ENCODE measurements around the gene COQ8A. TPM values are rescaled to one million over a fixed set of nuclear protein-coding genes. Genes with fewer than 3 reads are reported as not detected.

The COQ8A gene
- total RNA-seq, 1 donor from 2014 or later = 16.0 TPM

- H3K4me3 Mint-ChIP-seq (ENCODE audit: unreplicated experiment) = no peak overlapping the region
- H3K36me3 Mint-ChIP-seq (ENCODE audit: unreplicated experiment) = peaks cover 18% of the 10 kb centered on the region
- H3K4me1 Mint-ChIP-seq (ENCODE audit: unreplicated experiment) = peaks cover 7% of the 10 kb centered on the region
- no peak for TF ChIP-seq CTCF (IDR thresholded peaks at IDR 0.05)
- no peaks in the 10 kb centered on the region for H3K9me3 Mint-ChIP-seq (ENCODE audit: unreplicated experiment)
- no peak overlapping the region for H3K27ac Mint-ChIP-seq (ENCODE audit: unreplicated experiment)
- no peaks in the 10 kb centered on the region for H3K27me3 Mint-ChIP-seq (ENCODE audit: unreplicated experiment)
- no peak for DNase-seq (ENCODE audit: extremely low spot score, unreplicated experiment)
These were observed 47.6 kb upstream of the COQ8A start for GRCh38 chr1:226892524-226892875.

GRCh38 chr1:226893936-226894335 lies 46.2 kb upstream of the COQ8A start:
- no peak overlapping the region for H3K27ac Mint-ChIP-seq (ENCODE audit: unreplicated experiment)
- TF ChIP-seq CTCF (IDR thresholded peaks at IDR 0.05) = no peak
- no peak for DNase-seq (ENCODE audit: extremely low spot score, unreplicated experiment)
- H3K36me3 Mint-ChIP-seq (ENCODE audit: unreplicated experiment) = peaks cover 20% of the 10 kb centered on the region
- peaks cover 7% of the 10 kb centered on the region for H3K4me1 Mint-ChIP-seq (ENCODE audit: unreplicated experiment)
- H3K9me3 Mint-ChIP-seq (ENCODE audit: unreplicated experiment) = no peaks in the 10 kb centered on the region
- no peak overlapping the region for H3K4me3 Mint-ChIP-seq (ENCODE audit: unreplicated experiment)
- no peaks in the 10 kb centered on the region for H3K27me3 Mint-ChIP-seq (ENCODE audit: unreplicated experiment)

GRCh38 chr1:226894826-226895225 lies 45.3 kb upstream of the COQ8A start:
- Mint-ChIP-seq H3K27me3 (ENCODE audit: unreplicated experiment) (no peaks in the 10 kb centered on the region), H3K4me3 (ENCODE audit: unreplicated experiment) (no peak overlapping the region)

GRCh38 chr1:226895644-226896043 lies 44.5 kb upstream of the COQ8A start:
- Mint-ChIP-seq H3K4me1 (ENCODE audit: unreplicated experiment) (peaks cover 7% of the 10 kb centered on the region), H3K36me3 (ENCODE audit: unreplicated experiment) (peaks cover 20% of the 10 kb centered on the region), H3K9me3 (ENCODE audit: unreplicated experiment) (no peaks in the 10 kb centered on the region), H3K4me3 (ENCODE audit: unreplicated experiment) (no peak overlapping the region), H3K27ac (ENCODE audit: unreplicated experiment) (no peak overlapping the region), H3K27me3 (ENCODE audit: unreplicated experiment) (no peaks in the 10 kb centered on the region)
- no peak for DNase-seq (ENCODE audit: extremely low spot score, unreplicated experiment)
- no peak for TF ChIP-seq CTCF (IDR thresholded peaks at IDR 0.05)

More at GRCh38 chr1:226894826-226895225, 45.3 kb upstream of the COQ8A start:
- peaks cover 20% of the 10 kb centered on the region for H3K36me3 Mint-ChIP-seq (ENCODE audit: unreplicated experiment)
- no peak for DNase-seq (ENCODE audit: extremely low spot score, unreplicated experiment)
- TF ChIP-seq CTCF (IDR thresholded peaks at IDR 0.05) = no peak
- no peaks in the 10 kb centered on the region for H3K9me3 Mint-ChIP-seq (ENCODE audit: unreplicated experiment)
- peaks cover 7% of the 10 kb centered on the region for H3K4me1 Mint-ChIP-seq (ENCODE audit: unreplicated experiment)
- no peak overlapping the region for H3K27ac Mint-ChIP-seq (ENCODE audit: unreplicated experiment)

GRCh38 chr1:226898246-226898645 lies 41.8 kb upstream of the COQ8A start:
- no peak for DNase-seq (ENCODE audit: extremely low spot score, unreplicated experiment)
- Mint-ChIP-seq H3K4me1 (ENCODE audit: unreplicated experiment) (peaks cover under 1% of the 10 kb centered on the region), H3K4me3 (ENCODE audit: unreplicated experiment) (no peak overlapping the region), H3K27me3 (ENCODE audit: unreplicated experiment) (no peaks in the 10 kb centered on the region), H3K36me3 (ENCODE audit: unreplicated experiment) (peaks cover 14% of the 10 kb centered on the region), H3K27ac (ENCODE audit: unreplicated experiment) (no peak overlapping the region), H3K9me3 (ENCODE audit: unreplicated experiment) (no peaks in the 10 kb centered on the region)
- TF ChIP-seq CTCF (IDR thresholded peaks at IDR 0.05) = no peak

Data from osteocyte (in vitro differentiated cells).